ENCODE results near the gene EDC4.
"Not testable (repeated sequence)": the region's sequence is repeated elsewhere in the genome, so short reads cannot be mapped to it uniquely, and the experiment has no call there.

The EDC4 gene

GRCh38 chr16:67909056-67909742, 36.3 kb downstream of the EDC4 start:
- TF ChIP-seq CTCF (conservative IDR thresholded peaks at IDR 0.05; ENCODE audit: low read depth) = no peak
- ChIA-PET POLR2A (ENCODE audit: low non-redundant PET) (interaction anchor here (0.6 kb wide), 1 partner anchor 212 kb away, joined by 4 read pairs; no protein-coding TSS in a partner anchor), CTCF (interaction anchor here (0.6 to 1.9 kb wide), 3 partner anchors 26 to 998 kb away, joined by 4 to 6 read pairs (median 5); no protein-coding TSS in a partner anchor)
- DNase-seq (ENCODE audit: low spot score) = no peak
- peak overlapping the region; percentile 46 for H3K27ac ChIP-seq

- ChIA-PET POLR2A (ENCODE audit: low non-redundant PET) (no interaction called here), CTCF (interaction anchor here (0.5 to 1.3 kb wide), 2 partner anchors 18 to 91 kb away, joined by 3 to 4 read pairs; no protein-coding TSS in a partner anchor)
- no peak for DNase-seq (ENCODE audit: low spot score)
- peak overlapping the region; percentile 61 for H3K27ac ChIP-seq
- TF ChIP-seq CTCF (conservative IDR thresholded peaks at IDR 0.05; ENCODE audit: low read depth) = no peak
Observed at GRCh38 chr16:67910158-67910557, 37.3 kb downstream of the EDC4 start.

- POLR2A ChIA-PET (ENCODE audit: low non-redundant PET) = no interaction called here
- CTCF ChIA-PET = interaction anchor here (0.6 to 1.4 kb wide), 5 partner anchors 31 to 1538 kb away, joined by 3 to 5 read pairs (median 3); no protein-coding TSS in a partner anchor
- TF ChIP-seq CTCF (conservative IDR thresholded peaks at IDR 0.05; ENCODE audit: low read depth) = no peak
- no peak for DNase-seq (ENCODE audit: low spot score)
- peak overlapping the region; percentile 79 for H3K27ac ChIP-seq
Observed at GRCh38 chr16:67914758-67915495, 42.1 kb downstream of the EDC4 start.

- POLR2A ChIA-PET (ENCODE audit: low non-redundant PET) = not testable (repeated sequence)
Observed at GRCh38 chr16:67915496-67915769, 42.6 kb downstream of the EDC4 start.

GRCh38 chr16:67915831-67916723, 43.2 kb downstream of the EDC4 start:
- TF ChIP-seq CTCF (conservative IDR thresholded peaks at IDR 0.05; ENCODE audit: low read depth) = no peak
- POLR2A ChIA-PET (ENCODE audit: low non-redundant PET) = interaction anchor here (0.6 kb wide), 1 partner anchor 16 kb away, joined by 3 read pairs; no protein-coding TSS in a partner anchor
- peak overlapping the region; percentile 79 for H3K27ac ChIP-seq
- CTCF ChIA-PET = interaction anchor here (0.7 to 1.0 kb wide), 2 partner anchors 13 to 70 kb away, joined by 3 read pairs; no protein-coding TSS in a partner anchor
- no peak for DNase-seq (ENCODE audit: low spot score)

More at GRCh38 chr16:67915496-67915769, 42.6 kb downstream of the EDC4 start:
- H3K27ac ChIP-seq = peak overlapping the region; percentile 79
- CTCF ChIA-PET; DNase-seq (ENCODE audit: low spot score): not testable (repeated sequence)

GRCh38 chr16:67917140-67917851, 44.4 kb downstream of the EDC4 start:
- H3K27ac ChIP-seq = peak overlapping the region; percentile 79
- POLR2A ChIA-PET (ENCODE audit: low non-redundant PET) = no interaction called here
- TF ChIP-seq CTCF (conservative IDR thresholded peaks at IDR 0.05; ENCODE audit: low read depth) = no peak
- DNase-seq (ENCODE audit: low spot score) = no peak
- CTCF ChIA-PET = interaction anchor here (0.7 to 1.3 kb wide), 4 partner anchors 11 to 100 kb away, joined by 3 read pairs; no protein-coding TSS in a partner anchor

Data from RWPE1 (cell line).